GM19240 (cell line): ENCODE results near the gene TBC1D4.
"Not testable (repeated sequence)": the region's sequence is repeated elsewhere in the genome, so short reads cannot be mapped to it uniquely, and the experiment has no call there.

Experiments used
- DNase-seq: peaks from one replicate; pipeline ENCODE4 v3.0.0; 2011; ENCODE audit warnings: low spot score; ENCODE audit not compliant: insufficient read length

The TBC1D4 gene

DNA sequence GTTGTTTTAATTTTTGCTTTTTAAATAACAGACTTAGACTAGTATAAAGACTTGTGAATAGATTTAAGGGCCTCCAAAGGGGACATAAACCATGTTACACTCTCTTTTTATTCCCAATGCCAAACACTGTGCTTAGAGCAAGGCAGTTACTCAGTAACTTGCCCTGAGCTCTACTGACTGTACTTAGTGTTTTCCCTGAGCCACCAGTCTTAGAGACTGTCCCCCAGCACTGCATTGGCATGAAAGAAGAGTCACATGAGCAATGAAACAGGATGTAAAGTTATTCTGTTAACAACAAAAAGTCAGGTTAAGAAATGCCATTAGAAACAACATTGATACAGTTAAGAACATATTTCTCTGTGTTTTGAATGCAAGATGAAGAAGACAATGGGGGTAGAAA lies 187.9 kb downstream of the TBC1D4 start:
- no peak for DNase-seq

DNA sequence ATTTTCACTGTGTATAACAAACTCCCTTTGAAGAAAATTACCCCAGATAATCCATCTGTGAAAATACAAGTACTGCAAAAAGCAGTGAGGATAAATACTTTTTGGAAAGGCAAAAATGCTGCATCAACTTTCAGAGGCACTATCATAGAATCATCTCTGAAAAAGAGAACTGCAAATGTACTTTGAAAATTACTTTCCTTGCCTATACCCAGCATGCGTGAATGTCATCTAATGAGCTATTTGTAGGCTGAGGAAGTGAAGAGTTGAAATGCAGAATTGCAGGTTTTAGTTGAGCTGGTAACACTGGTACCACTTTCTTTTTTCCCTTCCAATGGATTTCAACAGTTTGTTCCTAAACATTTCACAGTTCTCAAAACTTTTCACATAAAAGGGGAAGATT lies 196.7 kb downstream of the TBC1D4 start:
- no peak for DNase-seq

DNA sequence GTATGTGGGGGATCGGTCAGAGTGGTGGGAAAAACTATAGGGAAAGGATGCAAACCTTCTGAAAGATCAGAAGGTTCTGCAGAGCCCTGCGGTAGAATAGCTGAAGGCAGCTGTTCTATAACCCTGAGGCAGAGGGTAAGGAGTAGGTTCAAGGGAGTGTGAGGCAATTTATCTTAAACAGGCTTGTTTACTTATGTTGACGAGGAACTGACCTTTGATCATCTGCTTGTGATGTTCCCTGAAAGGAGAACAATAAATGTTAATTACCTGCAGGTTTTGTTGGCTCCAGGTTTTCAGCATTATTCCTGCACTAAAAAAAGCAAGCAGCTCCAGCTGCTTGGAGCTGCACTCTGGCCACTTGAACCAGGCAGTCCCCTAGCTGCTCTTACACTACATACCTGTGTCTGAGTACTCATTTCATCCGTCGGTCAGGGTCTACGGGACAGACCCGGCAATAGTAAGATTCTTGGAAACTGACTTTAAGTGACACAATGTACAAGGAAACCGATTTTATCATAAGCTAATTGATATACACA lies 202.1 kb downstream of the TBC1D4 start:
- DNase-seq = no peak

DNA sequence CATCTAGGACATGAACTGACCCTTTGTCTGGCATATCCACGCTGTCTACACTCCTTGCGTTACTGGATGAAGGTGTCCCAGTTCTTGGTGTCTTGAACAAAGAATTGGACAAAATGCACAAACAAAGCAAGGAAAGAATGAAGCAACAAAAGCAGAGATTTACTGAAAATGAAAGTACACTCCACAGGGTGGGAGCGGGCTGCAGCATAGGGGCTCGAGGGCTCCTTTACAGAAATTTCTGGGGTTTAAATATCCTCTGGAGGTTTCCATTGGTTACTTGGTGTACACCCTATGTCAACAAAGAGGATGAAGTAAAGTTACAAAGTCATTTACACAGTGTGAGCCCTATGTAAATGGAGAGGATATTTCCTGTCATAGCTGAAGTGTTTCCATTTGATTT lies 208.3 kb downstream of the TBC1D4 start:
- not testable (repeated sequence) for DNase-seq

DNA sequence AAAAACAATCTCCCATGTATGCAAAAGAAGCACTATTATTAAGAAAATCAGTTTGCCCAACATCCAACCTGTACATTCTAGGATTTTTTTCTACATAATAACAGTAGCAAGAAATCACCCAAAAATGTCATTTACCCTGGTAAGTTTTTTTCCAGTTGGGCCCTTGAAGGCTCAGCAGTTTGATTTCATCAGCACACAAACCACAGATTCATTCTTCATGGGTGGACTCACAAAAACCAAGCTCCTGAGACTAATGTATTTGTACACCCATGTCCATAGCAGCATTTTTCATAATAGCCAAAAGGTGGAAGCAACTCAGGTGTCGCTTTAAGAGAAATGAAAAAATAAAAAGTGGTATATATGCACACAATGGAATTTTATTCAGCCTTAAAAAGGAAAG lies 210.1 kb downstream of the TBC1D4 start:
- DNase-seq = no peak

DNA sequence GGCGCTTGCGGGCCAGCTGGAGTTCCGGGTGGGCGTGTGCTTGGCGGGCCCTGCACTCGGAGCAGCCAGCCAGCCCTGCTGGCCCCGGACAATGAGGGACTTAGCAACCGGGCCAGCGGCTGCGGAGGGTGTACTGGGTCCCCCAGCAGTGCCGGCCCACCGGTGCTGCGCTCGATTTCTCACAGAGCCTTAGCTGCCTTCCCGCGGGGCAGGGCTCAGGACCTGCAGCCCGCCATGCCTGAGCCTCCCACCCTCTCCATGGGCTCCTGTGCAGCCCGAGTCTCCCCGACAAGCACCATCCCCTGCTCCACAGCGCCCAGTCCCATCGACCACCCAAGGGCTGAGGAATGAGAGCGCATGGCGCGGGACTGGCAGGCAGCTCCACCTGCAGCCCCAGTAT lies 213.5 kb downstream of the TBC1D4 start:
- not testable (repeated sequence) for DNase-seq

DNA sequence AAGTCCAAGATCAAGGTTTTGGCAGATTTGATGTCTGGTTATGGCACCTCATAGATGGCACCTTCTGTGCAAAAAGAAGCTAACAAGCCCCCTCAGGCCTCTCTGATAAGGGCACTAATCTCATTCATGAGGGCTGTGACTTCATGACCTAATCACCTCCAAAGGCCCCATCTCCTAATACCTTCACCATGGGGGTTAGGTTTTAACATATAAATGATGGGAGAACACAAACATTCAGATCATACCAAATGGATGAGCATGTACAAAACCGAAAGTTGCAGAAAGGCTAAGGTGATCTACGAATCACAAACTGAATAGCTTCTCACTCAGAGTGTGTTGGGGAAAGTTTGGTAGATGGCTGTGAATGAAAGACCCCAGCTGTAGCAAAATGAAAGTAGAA lies 217.4 kb downstream of the TBC1D4 start:
- no peak for DNase-seq

DNA sequence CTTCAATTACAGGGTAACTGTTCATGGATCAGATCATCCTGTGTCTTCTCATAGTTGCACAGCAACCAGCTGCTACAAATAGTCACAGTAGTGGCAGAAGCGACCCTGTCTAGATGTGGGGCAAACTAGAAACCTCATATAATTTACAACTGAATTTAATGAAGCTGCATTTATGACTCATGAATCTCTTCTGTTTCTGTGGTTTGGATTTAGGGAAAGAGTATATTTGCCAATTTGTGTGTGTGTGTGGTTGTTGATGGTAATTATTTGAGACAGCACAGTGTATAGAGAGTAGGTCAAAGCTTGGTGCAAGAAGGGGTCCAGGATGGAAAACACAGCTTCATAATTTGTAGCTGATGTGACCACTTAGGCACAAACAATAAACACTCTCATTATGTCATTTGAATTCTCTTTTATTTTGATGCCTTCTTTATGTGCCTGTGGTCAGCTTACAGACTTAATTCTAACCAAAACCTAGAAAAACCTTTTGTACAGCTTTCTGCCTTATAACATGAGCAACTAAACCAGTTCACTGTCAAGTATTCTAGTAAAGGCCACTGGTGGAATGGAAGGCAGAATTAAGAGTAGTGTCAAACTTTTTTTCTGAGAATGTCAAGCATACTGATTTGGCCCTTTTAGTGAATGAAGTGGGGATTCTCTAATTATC lies 218.1 kb downstream of the TBC1D4 start:
- no peak for DNase-seq

DNA sequence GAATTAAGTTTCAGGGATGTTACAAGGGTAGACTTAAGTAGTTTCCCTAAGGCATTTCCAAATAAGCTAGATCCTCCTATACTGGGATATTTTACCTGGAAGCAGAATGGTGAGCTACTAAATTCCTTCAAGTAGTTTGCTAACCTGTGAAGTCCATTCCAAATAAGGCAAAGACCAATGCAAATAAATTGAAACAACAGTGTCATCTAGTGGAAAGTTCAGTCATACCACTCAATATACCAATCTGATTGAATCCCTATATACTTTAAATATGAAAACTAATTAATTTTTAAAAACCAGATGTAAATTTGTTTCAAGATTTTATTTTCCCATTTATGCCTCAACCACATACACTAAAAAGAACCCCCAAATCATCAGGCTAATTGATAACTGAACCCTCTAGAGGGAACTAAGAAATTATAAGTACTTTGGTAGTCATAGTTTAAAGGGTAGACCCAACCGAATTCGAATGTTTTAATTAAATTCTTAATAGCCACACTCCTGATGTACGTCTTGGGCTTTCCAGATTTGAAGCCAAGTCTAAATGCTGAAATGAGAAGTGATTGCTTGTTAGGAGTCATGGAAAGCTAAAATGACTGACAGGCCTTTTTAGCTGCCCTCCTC lies 223.7 kb downstream of the TBC1D4 start:
- DNase-seq = no peak

DNA sequence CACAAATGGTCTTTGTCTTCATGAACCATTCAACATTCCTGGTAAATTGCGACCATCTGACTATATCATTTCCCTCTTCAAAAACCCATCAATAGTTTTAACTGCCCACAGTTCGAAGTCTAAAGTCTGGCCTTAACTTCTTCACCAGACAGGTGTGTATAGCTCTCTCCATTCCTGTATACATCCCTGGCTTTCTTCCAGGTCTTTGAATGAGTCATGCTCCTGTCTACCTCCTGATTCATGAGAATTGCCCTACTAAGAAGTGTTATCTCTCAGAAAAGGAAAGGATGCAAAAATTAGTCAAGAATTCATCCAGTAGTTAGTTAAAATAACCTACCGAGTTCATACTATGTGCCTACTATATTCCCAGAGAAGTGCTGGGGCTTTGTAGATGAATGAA lies 225.0 kb downstream of the TBC1D4 start:
- DNase-seq = no peak

DNA sequence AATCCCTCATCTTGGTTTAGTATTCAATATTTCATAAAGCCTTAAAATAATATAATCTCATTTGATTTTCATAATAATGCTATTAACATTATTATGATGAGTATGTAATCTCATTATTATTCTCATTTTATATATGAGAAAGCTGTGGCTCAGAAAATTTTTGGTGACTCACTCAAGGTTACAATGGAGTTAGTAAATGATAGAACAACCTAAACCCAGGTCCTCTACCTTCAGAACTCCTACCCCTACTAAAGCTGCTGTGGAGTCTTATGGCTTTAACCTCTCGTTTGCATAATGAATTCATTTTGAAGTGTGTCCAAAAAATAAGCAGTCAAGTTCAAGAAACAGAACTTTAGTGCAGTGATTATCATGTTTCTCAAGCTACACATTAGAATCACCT lies 226.3 kb downstream of the TBC1D4 start:
- DNase-seq = no peak

DNA sequence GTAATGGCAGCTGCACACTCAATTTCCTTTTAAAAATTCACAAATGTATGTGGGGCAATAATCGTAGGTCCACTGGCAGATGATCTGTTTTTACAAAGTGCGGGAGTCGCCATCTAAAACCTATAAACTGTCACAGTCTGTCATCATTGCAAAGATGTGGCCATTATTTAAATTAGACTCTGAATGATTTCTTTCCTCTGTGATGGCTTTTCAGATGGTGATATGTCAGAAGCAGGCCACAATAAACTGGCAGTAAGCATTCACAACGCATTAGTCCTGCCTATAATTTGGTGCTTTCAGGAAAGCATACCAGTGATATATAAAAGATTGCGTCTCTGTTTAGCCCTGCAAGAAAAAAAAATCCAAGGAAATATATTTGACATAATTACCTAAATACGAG lies 226.8 kb downstream of the TBC1D4 start:
- DNase-seq = no peak

DNA sequence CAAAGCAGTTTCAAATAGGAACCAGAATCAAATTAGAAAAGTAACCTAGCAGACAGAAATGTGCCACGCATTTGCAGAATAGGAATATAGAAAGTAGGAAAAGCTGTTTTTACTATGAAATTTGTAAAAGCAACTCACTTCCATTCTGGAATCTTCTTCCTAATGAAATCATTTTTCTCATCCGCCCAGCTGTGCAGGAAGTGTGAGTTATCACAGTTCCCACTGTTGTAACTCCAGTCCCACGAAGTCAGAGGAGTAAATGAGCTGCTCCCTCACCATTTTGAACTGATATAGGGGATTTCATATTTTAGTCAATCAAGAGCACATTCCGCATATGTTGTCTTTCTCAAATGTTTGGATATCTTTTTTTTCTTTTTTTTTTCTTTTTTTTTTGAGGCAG lies 230.8 kb downstream of the TBC1D4 start:
- DNase-seq = no peak

DNA sequence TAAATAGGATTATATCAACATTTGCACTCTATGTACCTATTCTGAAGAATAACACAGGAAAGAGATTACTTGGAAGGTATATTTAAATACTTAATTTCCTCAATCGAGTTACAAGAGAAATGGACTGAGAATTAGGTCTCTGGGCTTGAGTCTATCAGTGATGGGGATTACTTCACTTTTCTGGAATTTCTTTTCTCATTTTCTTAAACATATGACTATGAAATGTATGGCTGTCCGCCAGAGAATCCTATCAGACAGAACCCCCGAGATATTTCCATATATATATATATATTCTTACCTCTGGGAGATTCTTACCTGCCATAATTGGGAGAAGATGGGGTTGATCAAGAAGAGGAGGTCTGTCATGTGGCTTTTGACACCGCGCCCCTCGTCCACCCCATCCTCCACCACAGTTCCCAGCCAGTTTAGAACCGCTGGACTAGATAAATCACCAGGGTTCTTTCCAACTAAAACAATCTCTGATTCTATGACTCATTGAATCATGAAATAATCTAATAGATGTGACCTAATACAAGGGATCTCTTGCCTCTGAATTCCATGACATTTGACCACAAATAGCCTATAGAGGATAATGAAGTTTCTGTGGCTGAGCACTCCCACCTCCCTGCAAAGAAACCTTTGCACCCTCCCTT lies 231.3 kb downstream of the TBC1D4 start:
- no peak for DNase-seq

DNA sequence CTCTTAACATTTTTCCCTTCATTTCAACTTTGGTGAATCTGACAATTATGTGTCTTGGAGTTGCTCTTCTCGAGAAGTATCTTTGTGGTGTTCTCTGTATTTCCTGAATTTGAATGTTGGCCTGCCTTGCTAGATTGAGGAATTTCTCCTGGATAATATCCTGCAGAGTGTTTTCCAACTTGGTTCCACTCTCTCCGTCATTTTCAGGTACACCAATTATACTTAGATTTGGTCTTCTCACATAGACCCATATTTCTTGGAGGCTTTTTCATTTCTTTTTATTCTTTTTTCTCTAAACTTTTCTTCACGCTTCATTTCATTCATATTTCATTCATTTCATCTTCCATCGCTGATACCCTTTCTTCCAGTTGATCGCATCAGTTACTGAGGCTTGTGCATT lies 236.4 kb downstream of the TBC1D4 start:
- not testable (repeated sequence) for DNase-seq

DNA sequence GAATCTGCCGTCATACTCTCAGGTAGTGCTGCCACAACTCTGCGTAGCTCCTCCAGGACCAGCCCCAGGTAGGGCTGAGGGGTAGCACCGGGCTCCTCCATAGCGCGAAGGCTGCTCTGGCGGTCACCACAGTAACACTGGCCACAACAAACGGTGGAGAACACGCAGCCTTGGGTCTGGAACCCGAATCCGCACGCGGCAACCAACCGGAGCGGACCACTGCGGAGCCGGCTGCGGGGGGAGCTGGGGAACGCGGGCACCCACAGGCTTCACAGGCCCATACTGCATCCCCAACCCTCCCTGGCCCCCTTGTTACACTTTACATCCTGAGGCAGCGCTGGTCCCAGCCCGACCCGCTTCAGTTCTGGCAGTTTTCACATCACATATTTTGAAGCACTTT lies 241.7 kb downstream of the TBC1D4 start:
- not testable (repeated sequence) for DNase-seq

DNA sequence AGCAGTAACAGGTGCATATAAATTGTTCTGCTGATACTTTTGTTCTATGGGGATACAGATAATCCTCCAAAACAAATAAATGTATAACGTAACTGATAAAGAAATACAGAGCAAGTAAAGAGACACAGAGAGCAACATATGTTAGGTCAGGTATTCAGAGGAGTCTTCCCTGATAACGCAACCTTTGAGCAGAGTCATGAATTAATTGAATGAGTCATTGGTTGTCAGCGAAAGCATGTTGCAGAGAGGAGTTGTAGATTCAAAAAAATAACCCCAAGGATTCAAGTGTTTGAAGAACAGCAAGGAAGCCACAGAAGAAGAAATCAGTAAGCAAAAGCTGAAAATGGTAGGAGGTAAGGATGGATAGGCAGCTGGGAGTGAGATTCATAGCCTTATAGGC lies 245.2 kb downstream of the TBC1D4 start:
- DNase-seq = no peak
